CD4-positive, alpha-beta T cell treated with Interleukin-12 subunit alpha and Interleukin-12 subunit beta, for 1 hour (primary cell): Measurements from ENCODE around the gene NBPF1.
"Not testable (repeated sequence)": the region's sequence is repeated elsewhere in the genome, so short reads cannot be mapped to it uniquely, and the experiment has no call there.

Experiments used
- DNase-seq: peaks from one replicate; pipeline ENCODE4 v3.0.0-alpha.2; 2020

The NBPF1 gene

GRCh38 chr1:16605532-16606505, 7.5 kb downstream of the NBPF1 start:
- DNase-seq = no peak

DNA sequence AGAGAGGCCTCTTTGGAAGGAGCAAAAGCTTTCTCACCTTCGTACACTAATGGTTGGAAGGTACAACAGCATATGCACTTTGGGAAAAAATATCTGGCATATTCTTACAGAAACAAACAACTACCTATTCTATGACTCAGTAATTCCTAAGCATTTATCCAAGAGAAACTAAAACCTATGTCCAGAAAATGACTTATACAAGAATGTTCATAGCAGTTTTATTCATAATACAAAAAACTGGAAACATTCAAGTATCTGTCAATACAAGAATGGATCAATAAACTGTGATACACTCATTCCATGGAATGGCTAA, 8.2 kb downstream of the NBPF1 start:
- no peak for DNase-seq

DNA sequence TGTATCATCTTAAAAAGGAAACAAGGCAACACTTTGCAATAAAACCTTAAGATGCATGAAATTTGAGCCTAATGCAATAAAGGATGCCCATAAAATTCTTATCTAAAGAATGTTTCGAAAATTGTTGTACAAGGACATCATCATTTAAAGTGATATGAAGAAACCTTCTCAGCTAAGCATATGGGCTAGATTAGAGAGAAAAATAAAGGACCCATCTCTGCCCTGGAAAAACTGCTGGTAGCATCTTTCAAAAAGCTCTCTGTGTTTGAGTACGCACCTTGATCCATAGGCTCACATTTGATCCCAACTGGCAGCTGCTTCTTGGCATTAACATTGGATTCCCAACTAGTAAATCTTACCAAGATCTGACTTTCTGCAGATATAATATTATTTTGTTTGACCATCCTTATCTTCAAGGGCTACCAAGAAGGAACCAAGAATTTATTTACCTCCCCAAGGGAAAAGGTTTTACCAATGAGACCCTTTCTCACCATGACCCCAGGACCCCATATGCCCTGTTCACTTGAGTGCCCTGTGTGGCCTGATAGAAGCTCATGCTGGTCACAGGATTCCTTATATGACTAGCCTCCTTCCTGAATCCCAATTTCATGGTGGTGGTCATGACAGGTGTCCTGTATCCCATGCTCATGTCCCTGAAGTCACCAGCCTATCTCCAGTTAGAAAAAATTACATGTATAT, 8.7 kb downstream of the NBPF1 start:
- not testable (repeated sequence) for DNase-seq

- DNase-seq = not testable (repeated sequence)
Observed at GRCh38 chr1:16603623-16604022, 9.7 kb downstream of the NBPF1 start.

- not testable (repeated sequence) for DNase-seq
Observed at GRCh38 chr1:16602336-16603011, 10.9 kb downstream of the NBPF1 start.

- DNase-seq = not testable (repeated sequence)
Observed at GRCh38 chr1:16600855-16601786, 12.2 kb downstream of the NBPF1 start.

- not testable (repeated sequence) for DNase-seq
Observed at GRCh38 chr1:16599326-16599725, 14.0 kb downstream of the NBPF1 start.

DNA sequence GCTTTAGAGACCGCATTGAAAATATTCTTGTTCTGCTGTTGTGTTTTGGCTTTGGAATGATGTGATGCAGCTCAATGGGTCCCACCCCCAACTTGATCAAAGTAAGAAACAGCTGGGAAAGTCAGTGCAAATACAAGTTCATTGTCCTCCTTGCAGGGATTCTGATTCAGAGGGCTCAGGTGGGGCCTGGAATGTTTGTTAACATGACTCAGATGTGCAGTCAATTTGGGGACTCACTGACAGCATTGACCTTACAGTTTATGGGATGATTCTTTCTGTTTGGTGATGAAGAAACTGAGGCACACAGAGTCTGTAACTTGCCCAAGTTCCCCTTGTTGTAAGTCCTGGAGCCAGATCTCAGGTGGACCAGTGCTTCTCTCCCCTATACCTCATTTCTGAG, 18.1 kb downstream of the NBPF1 start:
- DNase-seq = not testable (repeated sequence)

DNA sequence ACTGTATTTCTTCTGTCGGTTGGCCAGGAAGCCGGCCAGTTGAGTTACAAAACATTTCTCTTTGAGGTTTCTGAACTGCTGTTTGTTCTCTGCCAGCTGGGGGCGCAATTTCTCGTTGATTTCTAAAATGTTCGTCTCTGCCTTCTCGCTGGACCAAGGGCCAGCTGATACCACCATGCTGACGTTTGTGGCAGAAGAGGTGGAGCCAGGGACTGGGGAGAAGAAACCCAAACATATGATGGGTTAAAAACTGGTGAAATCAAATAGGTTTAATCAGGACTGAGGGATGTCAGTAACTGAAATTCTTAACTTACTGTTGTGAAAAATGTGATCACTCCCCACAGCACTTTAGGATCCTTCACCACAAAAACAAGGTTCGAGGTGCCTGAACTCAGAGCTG, 21.5 kb downstream of the NBPF1 start:
- not testable (repeated sequence) for DNase-seq

DNA sequence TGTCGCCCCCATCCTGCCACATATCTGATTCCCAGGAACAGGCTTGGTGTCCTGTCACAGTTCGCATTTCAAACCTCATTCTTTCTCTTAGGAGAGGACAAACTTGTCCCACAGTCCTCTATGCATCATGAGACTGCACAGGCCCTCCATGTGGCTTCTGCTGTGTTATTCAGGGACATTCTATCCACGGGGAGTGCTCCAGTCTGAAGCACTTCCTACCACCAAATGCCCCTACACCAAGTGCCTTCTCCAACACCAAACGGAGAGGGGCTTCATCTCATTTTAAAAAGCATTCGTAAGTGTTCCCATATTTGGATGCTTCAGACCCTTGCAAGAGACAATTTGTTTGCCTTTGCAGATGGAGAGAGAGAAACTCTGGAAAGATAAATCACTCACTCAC, 25.3 kb downstream of the NBPF1 start:
- DNase-seq = not testable (repeated sequence)

DNA sequence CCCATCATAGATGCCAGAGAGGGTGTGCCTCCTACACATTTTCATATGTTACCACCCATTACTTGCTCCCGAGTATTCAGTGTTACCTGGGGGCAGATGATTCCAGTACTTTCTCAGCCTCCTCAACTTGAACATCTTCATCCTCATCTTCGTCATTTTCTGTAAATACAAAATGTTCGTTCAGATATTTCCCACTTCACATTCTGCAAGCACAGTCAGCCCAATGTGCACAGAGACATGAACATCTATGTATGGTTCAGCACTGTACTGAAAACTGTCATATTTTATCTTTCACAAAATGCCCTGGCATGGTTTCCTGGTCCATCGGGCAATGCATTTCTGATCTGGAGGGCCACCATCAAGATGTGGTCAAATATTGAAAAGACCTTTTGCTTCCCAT, 25.7 kb downstream of the NBPF1 start:
- not testable (repeated sequence) for DNase-seq

- not testable (repeated sequence) for DNase-seq
Observed at GRCh38 chr1:16565324-16565723, 48.0 kb downstream of the NBPF1 start.

DNA sequence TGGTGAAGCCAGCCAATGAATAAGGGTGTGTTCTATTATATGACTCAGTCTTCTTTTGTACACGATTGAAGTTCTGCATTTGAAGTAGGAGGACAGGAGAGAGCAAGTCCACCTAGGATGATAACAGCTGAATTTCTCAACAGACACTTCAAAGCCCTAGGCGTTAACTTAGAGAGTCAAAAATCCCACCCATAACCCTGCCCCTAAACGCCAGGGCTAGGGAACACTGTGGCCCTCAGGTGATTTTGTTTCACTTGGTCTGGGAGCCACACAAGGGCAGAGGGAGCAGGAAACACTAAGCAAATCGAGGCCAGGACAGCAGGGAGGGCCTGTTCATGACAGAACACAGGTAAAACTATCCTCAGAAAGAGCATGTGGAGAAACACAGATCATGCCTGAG, 52.3 kb downstream of the NBPF1 start:
- DNase-seq = not testable (repeated sequence)

- DNase-seq = not testable (repeated sequence)
Observed at GRCh38 chr1:16560498-16560897, 52.9 kb downstream of the NBPF1 start.

- DNase-seq = not testable (repeated sequence)
Observed at GRCh38 chr1:16559688-16560087, 53.7 kb downstream of the NBPF1 start.

- DNase-seq = not testable (repeated sequence)
Observed at GRCh38 chr1:16557034-16557433, 56.3 kb downstream of the NBPF1 start.

- not testable (repeated sequence) for DNase-seq
Observed at GRCh38 chr1:16553244-16553643, 60.1 kb downstream of the NBPF1 start.

GRCh38 chr1:16550212-16550918, 63.0 kb downstream of the NBPF1 start:
- not testable (repeated sequence) for DNase-seq

- DNase-seq = not testable (repeated sequence)
Observed at GRCh38 chr1:16549545-16549944, 63.8 kb downstream of the NBPF1 start.

DNA sequence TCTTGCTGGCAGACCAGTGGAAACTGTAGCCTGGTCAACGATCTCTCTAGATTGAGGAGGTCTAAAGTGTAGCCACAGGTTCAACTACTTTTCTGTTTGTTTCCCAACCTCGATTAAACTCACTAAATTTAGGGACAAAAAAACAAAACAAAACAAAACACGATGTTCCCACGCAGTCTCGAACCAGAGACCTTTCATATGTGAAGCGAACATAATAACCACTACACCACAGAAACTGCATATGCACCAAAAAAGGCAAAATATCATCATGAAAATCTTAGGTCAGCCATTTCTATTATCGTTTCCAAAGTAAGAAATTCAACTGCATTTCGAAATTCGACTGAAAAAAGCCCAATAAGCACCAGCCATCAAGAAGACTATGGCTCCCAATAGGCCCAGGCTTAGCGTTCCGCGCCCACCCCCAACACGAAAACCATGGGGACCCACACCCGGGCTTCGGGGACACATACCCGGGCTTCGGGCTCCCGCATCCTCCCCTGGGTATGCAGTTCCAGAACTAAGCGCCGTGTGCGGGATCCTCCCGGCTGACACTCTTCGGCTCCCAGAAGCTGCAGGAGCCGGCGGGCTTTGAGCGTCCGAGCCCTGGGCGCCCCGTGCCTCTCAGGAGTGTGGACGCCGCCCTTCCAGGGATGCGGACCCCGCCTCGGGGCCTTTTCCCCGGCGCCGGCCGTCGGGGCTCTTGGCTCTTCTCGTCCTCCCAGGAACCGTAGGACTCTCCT, 65.7 kb downstream of the NBPF1 start:
- DNase-seq = not testable (repeated sequence)

- peak; percentile 29 for DNase-seq
Observed at GRCh38 chr1:16545682-16546095, 67.7 kb downstream of the NBPF1 start.
